H9 (cell line): ENCODE measurements around the gene SLC35A2. TPM values are rescaled to one million over a fixed set of nuclear protein-coding genes. Genes with fewer than 3 reads are reported as not detected.

Experiments
- DNase-seq: peaks from one replicate; pipeline ENCODE4 v3.0.0-alpha.2; 2017
- H2AFZ ChIP-seq: one replicate; pipeline ENCODE4 v1.6.1; 2013; ENCODE audit warnings: mild to moderate bottlenecking, low read length, control low read depth, moderate library complexity
- H2AK5ac ChIP-seq: 2 replicates; pipeline ENCODE4 v1.6.1; 2013; ENCODE audit warnings: low read length, control low read depth, mixed read lengths; ENCODE audit not compliant: insufficient read length
- H2BK120ac ChIP-seq: one replicate; pipeline ENCODE4 v1.6.1; 2013; ENCODE audit warnings: low read depth, mild to moderate bottlenecking, low read length, control low read depth, inconsistent platforms; ENCODE audit not compliant: poor library complexity, severe bottlenecking
- H2BK12ac ChIP-seq: 2 replicates; pipeline ENCODE4 v1.6.1; 2013; ENCODE audit warnings: low read length, control low read depth, mixed read lengths, low read depth; ENCODE audit not compliant: insufficient read length
- H2BK15ac ChIP-seq: 2 replicates; pipeline ENCODE4 v1.6.1; 2013; ENCODE audit warnings: low read depth, low read length, control low read depth
- H2BK20ac ChIP-seq: one replicate; pipeline ENCODE4 v1.6.1; 2013; ENCODE audit warnings: low read depth, mild to moderate bottlenecking, low read length, control low read depth, inconsistent platforms; ENCODE audit not compliant: poor library complexity, severe bottlenecking
- H2BK5ac ChIP-seq: 2 replicates; pipeline ENCODE4 v1.6.1; 2013; ENCODE audit warnings: low read length, control low read depth, mixed read lengths; ENCODE audit not compliant: insufficient read length
- H3K14ac ChIP-seq: 2 replicates; pipeline ENCODE4 v1.6.1; 2013; ENCODE audit warnings: low read length, control low read depth; ENCODE audit not compliant: insufficient read depth
- H3K18ac ChIP-seq: 2 replicates; pipeline ENCODE4 v1.6.1; 2013; ENCODE audit warnings: low read depth, mild to moderate bottlenecking, mixed read lengths, low read length, control low read depth; ENCODE audit not compliant: insufficient read length
- H3K23ac ChIP-seq: 2 replicates; pipeline ENCODE4 v1.6.1; 2013; ENCODE audit warnings: low read length, control low read depth, mixed read lengths, low read depth; ENCODE audit not compliant: insufficient read length
- H3K23me2 ChIP-seq: 2 replicates; pipeline ENCODE4 v1.6.1; 2013; ENCODE audit warnings: low read depth, mild to moderate bottlenecking, mixed read lengths, low read length, control low read depth; ENCODE audit not compliant: insufficient read length, poor library complexity, severe bottlenecking
- H3K27ac ChIP-seq: 2 replicates; pipeline ENCODE4 v1.5.1; 2013; ENCODE audit warnings: low read length, control low read depth, mixed read lengths, low read depth; ENCODE audit not compliant: insufficient read length
- H3K27me3 ChIP-seq: 2 replicates; pipeline ENCODE4 v1.6.1; 2013; ENCODE audit warnings: low read length, control low read depth, inconsistent platforms; ENCODE audit not compliant: insufficient read depth
- H3K4ac ChIP-seq: 2 replicates; pipeline ENCODE4 v1.6.1; 2013; ENCODE audit warnings: low read depth, mild to moderate bottlenecking, control low read depth, inconsistent platforms, low read length, moderate library complexity
- H3K4me1 ChIP-seq: 2 replicates; pipeline ENCODE4 v1.6.1; 2013; ENCODE audit warnings: low read length, control low read depth, inconsistent platforms; ENCODE audit not compliant: insufficient read depth
- H3K4me2 ChIP-seq: 2 replicates; pipeline ENCODE4 v1.6.1; 2013; ENCODE audit warnings: low read length, control low read depth, mixed read lengths; ENCODE audit not compliant: insufficient read length, insufficient read depth
- H3K56ac ChIP-seq: 2 replicates; pipeline ENCODE4 v1.6.1; 2013; ENCODE audit warnings: low read depth, mild to moderate bottlenecking, mixed read lengths, low read length, control low read depth; ENCODE audit not compliant: insufficient read length
- H3K79me1 ChIP-seq: 2 replicates; pipeline ENCODE4 v1.6.1; 2013; ENCODE audit warnings: low read depth, mild to moderate bottlenecking, moderate library complexity, low read length, control low read depth, inconsistent platforms; ENCODE audit not compliant: insufficient read depth, poor library complexity, severe bottlenecking
- H3K79me2 ChIP-seq: 2 replicates; pipeline ENCODE4 v1.6.1; 2013; ENCODE audit warnings: low read length, control low read depth, inconsistent platforms; ENCODE audit not compliant: insufficient read depth
- H3K9ac ChIP-seq: 2 replicates; pipeline ENCODE4 v1.6.1; 2013; ENCODE audit warnings: low read length, control low read depth, mixed read lengths; ENCODE audit not compliant: insufficient read length; ENCODE audit errors: extremely low read depth
- H3K9me3 ChIP-seq: one replicate; pipeline ENCODE4 v1.6.1; 2013; ENCODE audit warnings: low read depth, low read length, inconsistent platforms; ENCODE audit not compliant: control insufficient read depth
- H3T11ph ChIP-seq: one replicate; pipeline ENCODE4 v1.6.1; 2013; ENCODE audit warnings: mild to moderate bottlenecking, low read length, control low read depth, inconsistent platforms
- H4K20me1 ChIP-seq: one replicate; pipeline ENCODE4 v1.6.1; 2013; ENCODE audit not compliant: control insufficient read depth, insufficient read length, insufficient read depth
- H4K5ac ChIP-seq: 2 replicates; pipeline ENCODE4 v1.6.1; 2013; ENCODE audit warnings: low read depth, mild to moderate bottlenecking, mixed read lengths, low read length, control low read depth; ENCODE audit not compliant: insufficient read length
- H4K8ac ChIP-seq: replicated peaks from 2 replicates; pipeline ENCODE4 v1.6.1; 2013; ENCODE audit warnings: low read length, control low read depth, mixed read lengths, low read depth; ENCODE audit not compliant: insufficient read length
- H4K91ac ChIP-seq: 2 replicates; pipeline ENCODE4 v1.6.1; 2013; ENCODE audit warnings: low read depth, mild to moderate bottlenecking, moderate library complexity, mixed read lengths, low read length, control low read depth; ENCODE audit not compliant: insufficient read length
- H3K27ac Mint-ChIP-seq, 3 experiments: 2 replicates in 2 of 3; 3 replicates in 1 of 3; pipeline ENCODE4 v1.8.0; 2020 to 2021; ENCODE audit warnings: mixed read lengths in 3 of 3, mild to moderate bottlenecking in 1 of 3, moderate library complexity in 1 of 3
- H3K27me3 Mint-ChIP-seq: 2 replicates; pipeline ENCODE4 v1.8.0; 2021; ENCODE audit warnings: low read depth, mild to moderate bottlenecking, moderate library complexity, mixed read lengths
- H3K36me3 Mint-ChIP-seq, 3 experiments: 2 replicates in 2 of 3; 3 replicates in 1 of 3; pipeline ENCODE4 v1.8.0; 2020 to 2021; ENCODE audit warnings: low read depth in 3 of 3, mixed read lengths in 3 of 3; ENCODE audit not compliant: insufficient read depth in 1 of 3
- H3K4me1 Mint-ChIP-seq, 2 experiments: 2 replicates each; pipeline ENCODE4 v1.8.0; 2020; ENCODE audit warnings: mixed read lengths in 2 of 2
- H3K4me3 Mint-ChIP-seq, 2 experiments: 2 replicates in 1 of 2; 3 replicates in 1 of 2; pipeline ENCODE4 v1.8.0; 2020 to 2021; ENCODE audit warnings: mild to moderate bottlenecking in 2 of 2, mixed read lengths in 2 of 2, moderate library complexity in 1 of 2
- H3K9me3 Mint-ChIP-seq, 2 experiments: 2 replicates in 1 of 2; 3 replicates in 1 of 2; pipeline ENCODE4 v1.8.0; 2020; ENCODE audit warnings: mild to moderate bottlenecking in 2 of 2, mixed read lengths in 2 of 2, moderate library complexity in 1 of 2
- CTCF ChIP-seq: fragments of 200-600 bp; sonication (generic); conservative IDR thresholded peaks from 3 replicates; pipeline ENCODE4 v1.8.0; 2021; ENCODE audit warnings: antibody characterized with exemption, mild to moderate bottlenecking
- WGBS: extraction: QIAGEN DNeasy Blood & Tissue Kit; methylation state at CpG from one replicate; pipeline ENCODE4 v1.1.7; 2013; ENCODE audit warnings: missing lambda C conversion rate, low lambda C conversion rate, mixed read lengths; ENCODE audit not compliant: insufficient read length; ENCODE audit errors: extremely low coverage; 5-methylcytosine and 5-hydroxymethylcytosine counted together
- total RNA-seq: library from RNA; stranded (reverse); gene quantifications from 2 replicates; pipeline ENCODE4 v1.2.1, GENCODE V29; 2021

The SLC35A2 gene
- total RNA-seq, 1 experiment from 2014 or later: 32.9 TPM

- H3K4me3 Mint-ChIP-seq: no peak overlapping the region
- H3K9me3 ChIP-seq: no peaks in the 10 kb centered on the region
- H3K27me3 Mint-ChIP-seq: no peaks in the 10 kb centered on the region; the same call in none of the 2 replicates
- no peak overlapping the region for H2BK12ac ChIP-seq
- H3K4me2 ChIP-seq: no peak overlapping the region
- H3K14ac ChIP-seq: no peak overlapping the region
- H3K27ac ChIP-seq: no peak overlapping the region
- H2BK5ac ChIP-seq: no peak overlapping the region
- H3K4ac ChIP-seq: no peak overlapping the region
- no peak overlapping the region for H2AK5ac ChIP-seq
- H4K8ac ChIP-seq: no peak overlapping the region
- H3K23me2 ChIP-seq: peaks cover 3% of the 10 kb centered on the region
- H3K9ac ChIP-seq: no peak overlapping the region
- no peak overlapping the region for H3K56ac ChIP-seq
- no peak overlapping the region for H2BK120ac ChIP-seq
- no peak overlapping the region for H3T11ph ChIP-seq
- H3K27ac Mint-ChIP-seq: no peak overlapping the region
- H3K79me2 ChIP-seq: no peaks in the 10 kb centered on the region; the same call in 1 of the 2 replicates
- peaks cover 4 to 5% of the 10 kb centered on the region in 2 experiments; a peak in 3 of 4 replicates for H3K4me1 Mint-ChIP-seq
- H3K23ac ChIP-seq: no peak overlapping the region
- no peak overlapping the region for H2BK20ac ChIP-seq
- no peaks in the 10 kb centered on the region for H3K79me1 ChIP-seq
- H3K9me3 Mint-ChIP-seq: peaks cover 73 to 81% of the 10 kb centered on the region in 2 experiments
- H3K4me1 ChIP-seq: no peaks in the 10 kb centered on the region
- H4K5ac ChIP-seq: no peak overlapping the region
- H3K27me3 ChIP-seq: no peaks in the 10 kb centered on the region
- peaks cover 23 to 62% (median 44%) of the 10 kb centered on the region in 3 experiments for H3K36me3 Mint-ChIP-seq
- no peak overlapping the region for H4K91ac ChIP-seq
- H4K20me1 ChIP-seq: peaks cover 3% of the 10 kb centered on the region
- H3K18ac ChIP-seq: no peak overlapping the region
- no peak for TF ChIP-seq CTCF
- no CpG with 5 or more reads among the region's 20 CpGs for WGBS
- no peak overlapping the region for H2BK15ac ChIP-seq
- no peak for DNase-seq
- H2AFZ ChIP-seq: no peak overlapping the region
Measured at GRCh38 chrX:48902135-48902534, 9.3 kb downstream of the SLC35A2 start.
